ENCODE results near the gene ARHGAP26.

Gene ARHGAP26

GRCh38 chr5:143200781-143201398 lies 430.7 kb downstream of the ARHGAP26 start:
- no peak for TF ChIP-seq CTCF (IDR thresholded peaks at IDR 0.05)

- TF ChIP-seq CTCF (IDR thresholded peaks at IDR 0.05), result no peak
Measured at GRCh38 chr5:143201589-143201988, 431.4 kb downstream of the ARHGAP26 start.

- TF ChIP-seq CTCF (IDR thresholded peaks at IDR 0.05), result no peak
Measured at GRCh38 chr5:143204474-143205246, 434.5 kb downstream of the ARHGAP26 start.

GRCh38 chr5:143205386-143205785 lies 435.2 kb downstream of the ARHGAP26 start:
- TF ChIP-seq CTCF (IDR thresholded peaks at IDR 0.05), result no peak

- TF ChIP-seq CTCF (IDR thresholded peaks at IDR 0.05), result no peak
Measured at GRCh38 chr5:143205883-143206195, 435.7 kb downstream of the ARHGAP26 start.

GRCh38 chr5:143206196-143207053 lies 436.2 kb downstream of the ARHGAP26 start:
- no peak for TF ChIP-seq CTCF (IDR thresholded peaks at IDR 0.05)

- TF ChIP-seq CTCF (IDR thresholded peaks at IDR 0.05), result no peak
Measured at GRCh38 chr5:143207058-143207457, 436.9 kb downstream of the ARHGAP26 start.
